ENCODE results near the gene MUSTN1.
A peak's percentile ranks its signal among the peaks of the same experiment; 100 is the strongest.

Gene MUSTN1

GRCh38 chr3:52877085-52877484, 42.3 kb upstream of the MUSTN1 start:
- no peak overlapping the region for H3K4me3 ChIP-seq
- DNase-seq (ENCODE audit: low spot score): no peak
- H3K27ac ChIP-seq: no peak overlapping the region
- no peak for TF ChIP-seq CTCF (IDR thresholded peaks at IDR 0.05)

- TF ChIP-seq CTCF (IDR thresholded peaks at IDR 0.05): no peak
- Histone ChIP-seq H3K27ac (no peak overlapping the region), H3K4me3 (no peak overlapping the region)
- peak; percentile 29 for DNase-seq (ENCODE audit: low spot score)
Observed at GRCh38 chr3:52874864-52875587, 40.2 kb upstream of the MUSTN1 start.

- TF ChIP-seq CTCF (IDR thresholded peaks at IDR 0.05): no peak
- H3K27ac ChIP-seq: no peak overlapping the region
- no peak overlapping the region for H3K4me3 ChIP-seq
- no peak for DNase-seq (ENCODE audit: low spot score)
Observed at GRCh38 chr3:52874160-52874701, 39.4 kb upstream of the MUSTN1 start.

- Histone ChIP-seq H3K27ac (no peak overlapping the region), H3K4me3 (no peak overlapping the region)
- no peak for TF ChIP-seq CTCF (IDR thresholded peaks at IDR 0.05)
- DNase-seq (ENCODE audit: low spot score): no peak
Observed at GRCh38 chr3:52873433-52874159, 38.8 kb upstream of the MUSTN1 start.

DNA sequence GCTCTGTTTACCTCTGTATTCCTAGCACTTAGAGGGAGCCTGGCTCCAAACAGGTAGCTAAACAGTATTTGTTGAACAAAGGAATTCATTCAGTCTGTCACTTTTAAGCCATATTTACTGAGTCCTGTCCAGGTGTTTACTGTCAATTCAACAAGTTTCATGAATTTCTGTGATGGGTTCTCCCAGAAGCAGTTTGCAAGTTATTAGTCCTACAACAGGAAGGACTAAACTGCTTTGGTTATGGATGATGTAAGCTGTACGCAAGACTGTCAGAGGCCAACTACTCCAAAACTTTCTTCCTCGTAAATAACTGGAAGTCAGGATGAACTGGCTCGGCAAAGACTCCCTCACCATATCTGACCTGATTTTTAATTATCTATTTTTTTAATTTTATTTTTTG, 37.4 kb upstream of the MUSTN1 start:
- no peak for TF ChIP-seq CTCF (IDR thresholded peaks at IDR 0.05)
- Histone ChIP-seq H3K27ac (no peak overlapping the region), H3K4me3 (no peak overlapping the region)
- no peak for DNase-seq (ENCODE audit: low spot score)

GRCh38 chr3:52871761-52872160, 36.9 kb upstream of the MUSTN1 start:
- no peak overlapping the region for H3K4me3 ChIP-seq
- H3K27ac ChIP-seq: no peak overlapping the region
- DNase-seq (ENCODE audit: low spot score): no peak
- no peak for TF ChIP-seq CTCF (IDR thresholded peaks at IDR 0.05)
